GM21786 (cell line): ENCODE measurements around the gene PODXL.
"Not testable (repeated sequence)": the region's sequence is repeated elsewhere in the genome, so short reads cannot be mapped to it uniquely, and the experiment has no call there.

Experiments used
- ATAC-seq: cut with Tn5 transposase; IDR thresholded peaks from one replicate; pipeline ENCODE4 v1.9.1; 2021; ENCODE audit not compliant: unreplicated experiment

The PODXL gene

GRCh38 chr7:131497454-131497853, 59.0 kb downstream of the PODXL start:
- no peak for ATAC-seq

GRCh38 chr7:131495669-131496498, 60.5 kb downstream of the PODXL start:
- no peak for ATAC-seq

DNA sequence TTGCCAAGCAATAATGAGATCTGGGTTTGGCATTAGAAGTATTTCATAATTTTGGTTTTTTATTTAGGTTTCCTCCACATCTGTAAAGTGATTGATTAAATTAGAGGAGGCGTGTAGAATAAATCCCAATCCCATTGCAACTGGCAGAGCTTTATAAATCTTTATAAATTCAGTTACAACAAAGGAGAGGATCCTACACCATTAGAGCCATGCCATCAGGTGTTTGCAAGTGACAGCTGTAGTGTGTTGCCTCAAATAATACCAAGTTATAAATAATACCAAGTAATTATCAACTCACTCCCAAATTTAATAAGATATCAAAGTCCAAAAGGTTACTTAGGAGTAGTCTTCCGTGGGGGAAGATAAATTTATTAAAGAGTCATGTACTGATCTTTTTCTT, 62.2 kb downstream of the PODXL start:
- ATAC-seq: no peak

GRCh38 chr7:131493581-131493980, 62.8 kb downstream of the PODXL start:
- no peak for ATAC-seq

- no peak for ATAC-seq
Observed at GRCh38 chr7:131493081-131493480, 63.3 kb downstream of the PODXL start.

DNA sequence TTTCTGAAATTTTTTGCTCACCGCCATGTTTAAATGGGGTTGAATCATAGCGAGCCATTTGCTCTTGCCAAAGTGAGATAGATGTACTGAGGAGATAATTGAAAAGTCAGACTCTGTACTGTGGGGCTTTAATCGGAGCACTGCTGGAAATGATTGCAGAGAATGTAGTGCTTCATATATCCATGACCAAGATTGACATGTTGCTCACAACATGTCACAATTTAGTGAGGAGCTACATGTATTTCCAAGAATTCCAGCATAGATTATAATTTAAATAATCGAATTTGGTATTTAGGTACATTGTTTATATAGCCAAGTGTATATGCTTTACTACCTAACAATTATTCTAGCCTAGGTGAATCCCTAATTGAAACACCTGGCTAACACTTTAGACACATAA, 66.5 kb downstream of the PODXL start:
- no peak for ATAC-seq

DNA sequence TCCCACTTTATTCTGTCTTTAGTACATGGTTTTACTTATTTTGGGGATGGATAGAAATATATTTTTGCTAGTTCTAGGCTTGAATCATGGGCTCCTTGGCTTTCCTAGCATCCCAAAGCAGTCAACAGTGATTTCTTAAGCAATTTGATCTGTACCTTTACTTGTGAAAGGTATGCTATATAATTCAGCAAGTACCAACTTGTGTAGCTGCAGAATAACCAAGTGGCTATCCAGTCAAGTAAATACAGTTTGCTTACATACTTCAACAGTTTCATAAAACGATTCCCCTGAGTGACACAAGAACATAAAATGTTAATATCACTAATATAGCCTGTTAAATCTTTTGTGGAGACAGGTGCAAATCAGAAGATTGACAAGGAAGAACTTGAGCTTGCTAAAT, 67.2 kb downstream of the PODXL start:
- no peak for ATAC-seq

DNA sequence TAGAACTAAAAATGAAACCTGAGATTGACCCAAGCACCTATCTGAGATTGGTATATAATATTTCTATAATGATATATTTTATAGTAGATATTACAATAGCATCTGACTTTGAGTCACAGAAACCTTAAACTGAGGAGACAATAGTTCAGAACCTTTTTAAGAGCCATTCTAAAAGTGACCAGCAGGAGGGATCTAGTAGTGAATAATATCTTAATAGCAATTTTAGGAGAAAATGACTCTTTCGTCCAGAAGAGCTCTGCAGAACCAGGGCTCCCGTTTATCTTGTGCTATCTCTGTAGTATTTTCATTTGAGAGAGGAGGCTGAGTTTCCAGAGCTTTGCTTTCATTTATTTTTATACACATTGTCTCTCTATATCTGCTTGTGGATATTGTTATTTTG, 68.1 kb downstream of the PODXL start:
- no peak for ATAC-seq

- no peak for ATAC-seq
Observed at GRCh38 chr7:131487217-131487616, 69.2 kb downstream of the PODXL start.

- ATAC-seq: no peak
Observed at GRCh38 chr7:131486346-131486745, 70.1 kb downstream of the PODXL start.

DNA sequence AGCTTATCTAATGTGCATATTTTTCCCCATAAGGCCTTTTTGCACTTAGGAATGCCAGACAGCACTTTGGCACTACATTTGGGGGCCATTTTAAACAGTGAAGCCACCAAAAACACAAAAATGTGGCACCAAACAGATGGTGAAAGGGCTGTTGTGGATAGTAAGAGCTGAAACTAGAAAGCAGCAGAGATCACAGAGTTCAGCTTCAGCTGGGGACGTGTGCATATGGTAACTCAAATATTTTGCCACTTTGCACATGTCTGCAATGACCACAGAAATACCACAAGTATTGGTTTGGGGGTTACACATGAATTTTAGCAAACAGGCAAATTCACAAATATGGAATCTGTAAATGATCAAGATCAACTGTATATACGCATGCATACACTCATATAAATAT, 72.8 kb downstream of the PODXL start:
- no peak for ATAC-seq

DNA sequence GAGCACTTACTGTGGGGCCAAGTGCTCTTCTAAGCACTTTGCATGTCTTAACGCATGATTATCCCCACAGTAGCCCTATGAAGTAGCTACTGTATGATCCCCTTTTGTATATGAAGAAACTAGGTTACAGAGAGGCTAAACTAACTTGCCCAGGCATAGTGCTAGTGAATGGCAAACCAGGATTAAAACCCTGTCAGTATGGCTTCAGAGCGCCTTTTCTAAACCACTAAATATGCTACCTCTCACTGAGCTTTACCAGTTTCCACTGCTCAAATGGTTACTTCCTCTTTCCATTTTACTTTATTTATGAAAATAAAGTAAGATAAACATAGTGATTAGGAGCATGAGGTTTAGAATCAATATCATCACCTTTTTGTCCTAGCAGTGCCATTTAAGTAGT, 73.6 kb downstream of the PODXL start:
- ATAC-seq: no peak

GRCh38 chr7:131480384-131481315, 75.8 kb downstream of the PODXL start:
- ATAC-seq: no peak

GRCh38 chr7:131476740-131477139, 79.7 kb downstream of the PODXL start:
- no peak for ATAC-seq

- ATAC-seq: no peak
Observed at GRCh38 chr7:131471250-131472004, 85.0 kb downstream of the PODXL start.

DNA sequence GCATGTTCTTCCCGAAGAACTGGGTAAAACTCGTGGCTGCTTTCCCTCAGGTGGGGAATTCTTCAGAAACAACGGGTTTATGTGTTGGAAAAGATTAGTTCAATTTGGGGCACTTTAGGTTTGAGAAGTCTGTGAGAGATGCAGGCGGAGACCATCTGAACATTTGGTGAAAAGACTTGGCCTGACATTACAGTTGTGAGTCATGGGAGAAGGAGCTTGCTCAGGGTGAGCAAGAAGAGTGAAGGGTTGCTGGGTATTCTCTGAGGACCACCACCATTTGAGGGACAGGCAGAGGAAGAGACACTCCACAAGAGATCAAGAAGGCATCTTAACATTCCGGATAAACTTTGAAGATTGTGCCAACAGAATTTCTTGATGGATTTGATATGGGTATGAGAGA, 88.6 kb downstream of the PODXL start:
- ATAC-seq: no peak

GRCh38 chr7:131466735-131467365, 89.6 kb downstream of the PODXL start:
- no peak for ATAC-seq

- ATAC-seq: not testable (repeated sequence)
Observed at GRCh38 chr7:131462715-131463114, 93.7 kb downstream of the PODXL start.

GRCh38 chr7:131462059-131462458, 94.4 kb downstream of the PODXL start:
- no peak for ATAC-seq

- no peak for ATAC-seq
Observed at GRCh38 chr7:131459256-131459655, 97.2 kb downstream of the PODXL start.

DNA sequence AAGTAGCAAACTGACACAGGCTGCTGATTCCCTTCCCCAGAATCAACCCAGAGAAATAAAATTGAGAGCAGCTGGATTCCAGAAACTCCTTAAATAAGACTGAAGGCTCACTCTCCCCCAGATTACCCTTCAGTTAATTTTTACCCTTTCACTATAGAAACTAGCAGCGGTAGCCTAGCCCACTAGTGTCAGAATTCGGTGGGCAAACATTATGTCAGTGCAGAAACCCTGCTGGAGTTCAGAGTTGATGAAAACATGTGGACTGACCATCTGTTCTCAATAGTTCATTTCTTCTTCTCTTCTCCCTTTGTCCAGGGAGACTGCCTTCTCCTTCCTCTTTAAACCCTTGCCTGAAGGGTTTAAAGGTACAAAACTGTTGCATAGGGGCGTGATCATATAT, 100.1 kb downstream of the PODXL start:
- no peak for ATAC-seq
